Loucy (cell line): Measurements from ENCODE around the gene FAM20C.

Experiments used
- H2AFZ ChIP-seq: fragments of 200-600 bp; sonication (generic); 2 replicates; pipeline ENCODE4 v1.6.0; 2016; ENCODE audit warnings: antibody characterized with exemption, mild to moderate bottlenecking, low read length, moderate library complexity
- H3F3A ChIP-seq: fragments of 200-600 bp; 2 replicates; pipeline ENCODE4 v1.6.0; 2016; ENCODE audit warnings: antibody characterized with exemption, low read depth, mild to moderate bottlenecking
- H3K27me3 ChIP-seq: fragments of 200-600 bp; sonication (generic); 2 replicates; pipeline ENCODE4 v1.6.1; 2014; ENCODE audit warnings: low read length, mild to moderate bottlenecking; ENCODE audit not compliant: insufficient read depth, poor library complexity, severe bottlenecking
- H3K36me3 ChIP-seq: fragments of 200-600 bp; sonication (generic); 2 replicates; pipeline ENCODE4 v1.6.1; 2016; ENCODE audit warnings: low read length; ENCODE audit not compliant: insufficient read depth
- H3K4me1 ChIP-seq: fragments of 200-600 bp; sonication (generic); 2 replicates; pipeline ENCODE4 v1.5.1; 2014; ENCODE audit warnings: low read length, mild to moderate bottlenecking; ENCODE audit not compliant: insufficient read depth, poor library complexity, severe bottlenecking
- H3K4me2 ChIP-seq: fragments of 200-600 bp; sonication (generic); 2 replicates; pipeline ENCODE4 v1.6.0; 2014; ENCODE audit warnings: antibody characterized with exemption, low read length, low read depth, mild to moderate bottlenecking; ENCODE audit not compliant: poor library complexity, severe bottlenecking
- H3K4me3 ChIP-seq: fragments of 200-600 bp; sonication (generic); 2 replicates; pipeline ENCODE4 v1.5.1; 2014; ENCODE audit warnings: low read length, mild to moderate bottlenecking, mixed read lengths; ENCODE audit not compliant: poor library complexity, severe bottlenecking
- H3K79me2 ChIP-seq: fragments of 200-600 bp; sonication (generic); 2 replicates; pipeline ENCODE4 v1.6.1; 2014; ENCODE audit warnings: low read length; ENCODE audit not compliant: insufficient read depth
- H3K9ac ChIP-seq: fragments of 200-600 bp; sonication (generic); 2 replicates; pipeline ENCODE4 v1.6.0; 2014; ENCODE audit warnings: mild to moderate bottlenecking, low read depth, low read length, moderate library complexity; ENCODE audit not compliant: poor library complexity, severe bottlenecking
- H3K9me2 ChIP-seq: fragments of 200-600 bp; sonication (generic); replicated peaks from 2 replicates; pipeline ENCODE4 v1.6.1; 2016; ENCODE audit warnings: low read depth, low read length, mixed read lengths
- H3K9me3 ChIP-seq: fragments of 200-600 bp; sonication (generic); 2 replicates; pipeline ENCODE4 v1.6.1; 2014; ENCODE audit warnings: mild to moderate bottlenecking, antibody characterized with exemption, low read length, low read depth; ENCODE audit not compliant: insufficient read depth
- H4K20me1 ChIP-seq: fragments of 200-600 bp; sonication (generic); 2 replicates; pipeline ENCODE4 v1.6.0; 2014; ENCODE audit warnings: antibody characterized with exemption, low read length, mild to moderate bottlenecking; ENCODE audit not compliant: insufficient read depth, poor library complexity, severe bottlenecking
- CTCF ChIP-seq: fragments of 200-600 bp; sonication (generic); conservative IDR thresholded peaks from 2 replicates; pipeline ENCODE4 v1.5.1; 2014; ENCODE audit warnings: mild to moderate bottlenecking, antibody characterized with exemption, low read length
- EZH2phosphoT487 ChIP-seq: fragments of 200-600 bp; IDR thresholded peaks from 2 replicates; pipeline ENCODE4 v1.6.1; 2018; ENCODE audit warnings: antibody characterized with exemption, mild to moderate bottlenecking, moderate library complexity, borderline replicate concordance

Gene FAM20C

DNA sequence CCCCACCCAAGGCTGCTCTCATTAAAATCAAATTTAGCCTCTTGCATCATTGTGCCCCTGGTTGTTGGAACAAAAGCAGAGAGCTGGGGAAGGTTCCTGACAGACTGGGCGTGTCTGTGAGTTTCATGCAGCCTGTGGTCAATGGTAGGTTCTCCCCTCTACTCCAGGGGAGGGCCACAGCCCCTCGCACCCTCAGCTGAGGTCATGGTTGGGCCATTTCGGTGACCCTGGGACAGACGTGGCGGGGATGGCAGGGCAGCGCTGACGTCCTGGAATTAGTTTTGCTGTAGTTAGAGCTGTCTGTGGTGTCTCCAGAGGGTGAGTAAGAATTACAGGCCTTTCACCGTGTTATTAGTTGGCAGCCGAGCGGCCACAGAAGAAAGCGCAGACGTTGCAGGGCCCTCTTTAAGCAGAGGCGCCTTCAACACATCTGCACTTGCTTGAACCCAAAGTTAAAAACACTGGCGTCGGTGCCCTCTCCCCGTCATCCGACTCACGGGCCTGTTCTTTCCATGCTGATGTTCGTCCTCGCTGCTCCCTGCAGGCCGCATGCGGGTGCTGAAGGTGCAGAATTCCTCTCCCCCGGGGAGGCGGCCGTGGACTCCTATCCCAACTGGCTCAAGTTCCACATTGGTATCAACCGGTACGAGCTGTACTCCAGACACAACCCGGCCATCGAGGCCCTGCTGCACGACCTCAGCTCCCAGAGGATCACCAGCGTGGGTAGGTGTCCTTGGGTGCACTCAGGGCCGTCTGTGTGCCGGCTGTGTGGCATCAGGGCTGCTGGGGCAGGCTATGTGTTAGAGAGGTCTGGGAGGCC lies 2.8 kb downstream of the FAM20C start:
- no peaks in the 10 kb centered on the region for H3K79me2 ChIP-seq
- TF ChIP-seq EZH2phosphoT487 (no peak), CTCF (no peak)
- H3K9me3 ChIP-seq, result peaks cover 5% of the 10 kb centered on the region; the same call in 1 of the 2 replicates
- no peaks in the 10 kb centered on the region for H3K36me3 ChIP-seq
- no peaks in the 10 kb centered on the region for H3K9me2 ChIP-seq
- no peak overlapping the region for H3K9ac ChIP-seq
- no peaks in the 10 kb centered on the region for H3K27me3 ChIP-seq
- no peak overlapping the region for H3K4me3 ChIP-seq
- no peaks in the 10 kb centered on the region for H3F3A ChIP-seq
- H3K4me2 ChIP-seq, result no peak overlapping the region
- peaks cover 2% of the 10 kb centered on the region for H3K4me1 ChIP-seq
- no peaks in the 10 kb centered on the region for H4K20me1 ChIP-seq
- H2AFZ ChIP-seq, result no peak overlapping the region

- peaks cover 5% of the 10 kb centered on the region; the same call in 1 of the 2 replicates for H3K9me3 ChIP-seq
- H3K79me2 ChIP-seq, result no peaks in the 10 kb centered on the region
- H3K36me3 ChIP-seq, result no peaks in the 10 kb centered on the region
- no peak overlapping the region for H3K4me3 ChIP-seq
- no peaks in the 10 kb centered on the region for H3K27me3 ChIP-seq
- no peak overlapping the region for H3K4me2 ChIP-seq
- H3K4me1 ChIP-seq, result peaks cover 2% of the 10 kb centered on the region
- H4K20me1 ChIP-seq, result no peaks in the 10 kb centered on the region
- H3K9ac ChIP-seq, result no peak overlapping the region
- H3F3A ChIP-seq, result no peaks in the 10 kb centered on the region
- H3K9me2 ChIP-seq, result no peaks in the 10 kb centered on the region
- no peak overlapping the region for H2AFZ ChIP-seq
- no peak for TF ChIP-seq EZH2phosphoT487
- no peak for TF ChIP-seq CTCF
These were observed 3.4 kb downstream of the FAM20C start for GRCh38 chr7:195830-196128.

DNA sequence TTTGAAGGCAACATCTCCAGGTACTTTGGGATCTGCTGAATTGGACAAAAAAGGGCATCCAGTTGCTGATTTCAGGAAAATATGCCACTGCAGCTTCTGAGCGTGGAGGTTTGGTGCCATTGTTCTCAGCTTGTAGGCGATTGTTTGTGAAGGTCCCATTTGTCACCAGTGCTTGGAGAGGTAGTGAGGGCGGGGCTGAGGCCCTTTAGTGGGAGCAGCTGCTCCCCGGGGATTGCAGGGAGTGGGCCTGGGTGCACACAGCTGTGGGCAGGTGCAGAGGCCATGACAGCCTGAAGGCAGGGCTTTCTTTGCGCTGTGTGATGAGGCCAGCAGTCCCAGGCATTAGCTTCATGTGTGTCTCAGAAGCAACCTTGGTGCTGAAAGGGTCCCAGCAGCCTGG lies 3.9 kb downstream of the FAM20C start:
- H3K4me3 ChIP-seq, result no peak overlapping the region
- no peak overlapping the region for H3K9ac ChIP-seq
- peaks cover 2% of the 10 kb centered on the region for H3K4me1 ChIP-seq
- H3K4me2 ChIP-seq, result no peak overlapping the region
- no peaks in the 10 kb centered on the region for H3K27me3 ChIP-seq
- TF ChIP-seq CTCF, result no peak
- no peak for TF ChIP-seq EZH2phosphoT487
- H4K20me1 ChIP-seq, result no peaks in the 10 kb centered on the region
- no peak overlapping the region for H2AFZ ChIP-seq
- peaks cover 5% of the 10 kb centered on the region; the same call in 1 of the 2 replicates for H3K9me3 ChIP-seq
- no peaks in the 10 kb centered on the region for H3F3A ChIP-seq
- H3K36me3 ChIP-seq, result no peaks in the 10 kb centered on the region
- no peaks in the 10 kb centered on the region for H3K79me2 ChIP-seq
- H3K9me2 ChIP-seq, result no peaks in the 10 kb centered on the region
